Ovary (tissue), 3 donors: ENCODE results near the gene MYO1E.

Source experiments
- CTCF ChIP-seq, 3 donors: fragments of 450-650 bp in 2 of 3; fragments of 200-600 bp in 1 of 3; IDR thresholded peaks; one replicate each; pipeline versions ENCODE4 v1.5.1 to v1.8.0; 2016 to 2022; ENCODE audit warnings: antibody characterized with exemption in 3 of 3, mild to moderate bottlenecking in 1 of 3
- EP300 ChIP-seq: sonication (generic); formaldehyde crosslinking; IDR thresholded peaks from one replicate; pipeline ENCODE4 v1.6.1; 2017; ENCODE audit warnings: antibody characterized with exemption
- POLR2A ChIP-seq: fragments of 450-650 bp; IDR thresholded peaks from one replicate; pipeline ENCODE4 v1.6.1; 2017; ENCODE audit warnings: antibody characterized with exemption, mild to moderate bottlenecking, moderate library complexity
- donor health status: DM: no; HTN: no; CAD: no.

GRCh38 chr15:59237119-59237855, 135.4 kb downstream of the MYO1E start:
- no peak for TF ChIP-seq CTCF (IDR thresholded peaks at IDR 0.05)
- TF ChIP-seq POLR2A: no peak
- TF ChIP-seq EP300: no peak
